IPS-NIHi11 (cell line): ENCODE measurements around the gene POU2AF1.
"Not testable (repeated sequence)": the region's sequence is repeated elsewhere in the genome, so short reads cannot be mapped to it uniquely, and the experiment has no call there.

Experiments
- DNase-seq: peaks from one replicate; pipeline ENCODE4 v3.0.0; 2012; ENCODE audit warnings: mixed read lengths, low spot score

The POU2AF1 gene

GRCh38 chr11:111408789-111409727, 30.0 kb upstream of the POU2AF1 start:
- no peak for DNase-seq

DNA sequence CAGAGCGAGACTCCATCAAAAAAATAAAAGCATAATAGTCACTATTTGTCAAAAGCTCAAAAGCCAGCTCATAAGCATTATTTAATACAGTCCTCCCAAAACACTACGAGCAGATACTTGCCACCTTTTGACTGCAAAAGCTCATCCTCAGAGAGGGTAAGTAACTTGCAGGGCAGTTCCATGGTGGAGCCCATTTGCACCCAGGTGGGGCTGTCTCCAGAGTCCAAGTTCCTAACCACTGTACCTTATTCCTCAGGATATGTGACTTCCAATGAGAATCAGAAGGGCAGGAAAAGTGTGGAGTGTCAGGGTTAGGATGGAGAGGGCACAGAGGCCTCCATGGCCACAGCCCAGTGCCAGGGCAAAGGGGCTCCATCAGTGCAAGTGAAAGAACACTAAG, 28.6 kb upstream of the POU2AF1 start:
- DNase-seq = no peak

GRCh38 chr11:111406589-111406988, 27.5 kb upstream of the POU2AF1 start:
- no peak for DNase-seq

GRCh38 chr11:111406091-111406490, 27.0 kb upstream of the POU2AF1 start:
- no peak for DNase-seq

DNA sequence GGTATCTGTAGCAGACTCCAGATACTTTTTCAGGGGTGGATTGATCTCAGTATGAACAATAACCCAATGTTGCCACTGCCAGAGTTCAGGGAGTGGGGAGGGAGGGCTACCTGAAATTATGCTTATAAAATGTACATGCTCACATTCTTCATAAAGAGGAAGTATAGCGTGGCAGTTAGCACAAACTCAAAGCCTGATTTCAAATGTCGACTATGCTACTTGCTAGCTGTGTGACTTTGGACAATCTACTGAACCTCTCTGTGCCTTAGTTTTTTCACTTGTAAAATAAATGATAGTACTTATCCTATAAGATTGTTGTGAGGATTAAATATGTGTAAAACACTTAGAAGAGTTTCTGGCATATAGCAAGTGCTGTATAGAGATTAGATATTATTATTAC, 26.5 kb upstream of the POU2AF1 start:
- DNase-seq = no peak

DNA sequence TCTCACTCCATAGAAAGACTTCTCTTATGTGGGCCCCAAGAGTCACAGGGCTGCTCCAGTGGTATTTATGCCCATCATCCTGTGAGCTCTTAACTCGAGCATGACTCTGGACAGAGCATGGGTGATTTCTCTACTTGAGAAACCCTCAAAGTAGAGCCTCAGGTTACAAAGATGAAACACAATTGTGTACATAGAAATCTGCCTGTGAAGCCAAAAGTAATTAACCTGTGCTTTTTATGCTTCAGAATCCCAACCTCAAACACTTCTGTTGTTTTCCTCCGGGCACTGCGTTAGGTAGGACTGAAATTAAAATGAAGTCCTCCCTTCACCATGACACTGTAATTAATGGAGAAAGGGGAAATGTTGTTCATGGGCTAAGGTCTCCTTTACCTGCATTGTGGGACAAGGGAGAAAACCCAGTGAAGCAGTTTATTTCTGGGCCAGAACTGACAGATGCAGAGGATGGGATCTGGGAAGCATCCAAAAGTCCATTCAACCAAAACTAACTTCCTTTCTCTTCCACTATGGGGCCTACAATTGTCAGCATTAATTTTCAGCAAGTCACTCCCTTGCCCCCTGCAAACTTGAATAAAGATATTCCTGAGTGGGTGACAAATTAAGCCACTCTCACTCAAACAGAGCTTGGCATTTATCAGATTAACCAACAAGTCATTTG, 24.1 kb upstream of the POU2AF1 start:
- no peak for DNase-seq

DNA sequence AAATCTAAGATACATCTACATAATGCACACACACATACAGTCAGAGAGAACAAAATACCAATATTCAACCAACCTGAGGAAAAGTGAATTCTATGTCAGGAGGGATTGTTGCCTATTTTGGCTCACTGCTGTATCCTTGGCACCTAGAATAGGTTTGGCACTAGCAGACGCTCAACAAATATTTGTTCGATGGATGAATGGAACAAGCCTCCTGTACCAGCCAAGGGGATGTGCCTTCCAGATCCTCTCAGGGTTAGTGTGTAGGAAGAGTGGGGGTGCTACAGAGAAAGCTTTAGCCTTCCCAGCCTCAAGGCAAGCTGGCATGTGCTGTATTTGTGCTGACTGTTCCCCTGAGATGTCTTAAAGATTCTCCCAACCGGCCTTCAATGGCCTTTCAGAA, 23.3 kb upstream of the POU2AF1 start:
- no peak for DNase-seq

DNA sequence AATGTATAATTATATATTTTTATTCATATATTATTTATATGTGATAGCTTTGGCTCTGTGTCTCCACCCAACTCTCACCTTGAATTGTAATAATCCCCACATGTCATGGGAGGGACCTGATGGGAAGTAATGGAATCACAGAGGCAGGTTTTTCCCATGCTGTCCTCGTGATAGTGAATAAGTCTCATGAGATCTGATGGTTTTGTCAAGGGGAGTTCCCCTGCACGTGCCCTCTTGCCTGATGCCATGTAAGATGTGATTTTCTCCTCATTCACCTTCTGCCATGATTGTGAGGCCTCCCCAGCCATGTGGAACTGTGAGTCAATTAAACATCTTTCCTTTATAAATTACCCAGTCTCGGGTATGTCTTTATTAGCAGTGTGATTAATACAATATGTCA, 22.9 kb upstream of the POU2AF1 start:
- not testable (repeated sequence) for DNase-seq

DNA sequence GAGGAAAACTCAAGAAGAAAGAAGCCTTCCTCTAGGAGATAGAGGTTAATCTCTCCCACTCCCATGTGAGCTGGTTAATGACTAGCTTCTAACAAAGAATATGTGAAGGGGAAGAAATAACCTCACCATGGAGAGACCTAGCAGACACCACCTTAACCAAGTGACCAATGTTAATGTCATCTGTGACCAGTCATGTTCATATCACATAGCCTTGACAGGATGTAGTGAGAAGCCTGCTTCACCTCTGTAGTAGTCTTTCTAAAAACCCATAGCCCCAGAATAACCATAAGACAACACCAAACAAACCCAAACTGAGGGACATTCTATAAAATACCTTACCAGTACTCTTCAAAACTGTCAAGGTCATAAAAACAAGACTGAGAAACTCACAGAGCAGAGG, 21.5 kb upstream of the POU2AF1 start:
- DNase-seq = no peak

- no peak for DNase-seq
Observed at GRCh38 chr11:111399187-111400031, 20.3 kb upstream of the POU2AF1 start.

DNA sequence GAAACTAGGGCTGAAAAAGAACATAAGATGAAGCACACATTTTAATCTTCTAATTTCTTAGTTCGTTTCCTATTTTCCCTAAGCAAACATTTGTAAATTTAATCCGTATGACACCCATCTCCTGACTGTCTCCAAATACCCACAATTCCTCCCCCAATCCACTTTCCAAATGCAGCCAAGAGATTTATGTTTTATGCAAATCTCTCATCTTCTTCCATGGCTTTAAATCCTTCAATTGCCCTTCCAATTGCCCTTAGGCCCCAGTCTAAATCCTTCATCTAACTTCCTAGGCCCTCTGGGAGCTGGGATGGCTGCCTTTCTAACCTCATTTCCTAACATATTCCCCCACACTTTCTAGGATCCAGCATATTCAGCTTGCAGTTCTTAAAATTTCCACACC, 18.0 kb upstream of the POU2AF1 start:
- no peak for DNase-seq

DNA sequence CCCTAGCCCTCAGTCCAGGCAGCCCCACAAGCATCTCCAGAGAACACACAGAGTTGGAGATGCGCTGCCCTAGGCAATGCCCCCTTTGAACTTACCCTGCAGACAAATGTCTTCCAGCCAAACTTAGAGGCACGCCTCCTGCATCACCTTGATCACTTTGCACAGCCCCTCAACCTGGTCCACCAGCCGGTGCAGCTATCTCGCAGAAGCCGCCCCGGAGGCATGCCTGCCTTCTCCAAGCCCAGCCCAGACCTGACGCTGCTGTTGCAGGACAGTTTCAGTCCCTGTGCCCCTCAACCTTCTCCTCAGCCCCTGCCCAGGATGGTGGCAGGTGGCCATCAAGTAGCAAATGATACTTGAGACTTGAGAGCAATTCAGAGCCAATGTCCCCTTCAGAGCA, 16.7 kb upstream of the POU2AF1 start:
- no peak for DNase-seq

GRCh38 chr11:111395081-111395480, 16.0 kb upstream of the POU2AF1 start:
- no peak for DNase-seq

- DNase-seq = not testable (repeated sequence)
Observed at GRCh38 chr11:111394147-111394546, 15.1 kb upstream of the POU2AF1 start.

DNA sequence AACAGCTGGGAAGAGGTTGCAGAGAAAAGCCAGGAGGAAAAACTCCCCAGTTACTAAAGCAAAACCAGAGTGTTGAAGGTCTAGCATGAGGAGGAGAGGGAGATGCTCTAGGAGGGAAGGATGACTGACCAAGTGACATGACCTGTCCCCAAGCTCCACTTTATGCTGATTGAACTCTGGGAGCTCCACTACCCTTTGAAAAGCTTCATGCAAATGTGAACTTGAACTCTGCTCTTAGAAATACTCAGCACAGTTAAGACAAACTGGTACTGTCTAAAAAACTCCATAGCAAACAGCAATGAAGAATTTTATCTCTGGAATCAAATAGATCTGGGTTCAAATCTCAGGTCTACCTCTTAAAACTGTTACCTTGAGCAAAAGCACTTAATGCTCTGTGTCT, 14.5 kb upstream of the POU2AF1 start:
- no peak for DNase-seq

- no peak for DNase-seq
Observed at GRCh38 chr11:111393096-111393495, 14.0 kb upstream of the POU2AF1 start.

GRCh38 chr11:111392552-111392951, 13.5 kb upstream of the POU2AF1 start:
- no peak for DNase-seq

DNA sequence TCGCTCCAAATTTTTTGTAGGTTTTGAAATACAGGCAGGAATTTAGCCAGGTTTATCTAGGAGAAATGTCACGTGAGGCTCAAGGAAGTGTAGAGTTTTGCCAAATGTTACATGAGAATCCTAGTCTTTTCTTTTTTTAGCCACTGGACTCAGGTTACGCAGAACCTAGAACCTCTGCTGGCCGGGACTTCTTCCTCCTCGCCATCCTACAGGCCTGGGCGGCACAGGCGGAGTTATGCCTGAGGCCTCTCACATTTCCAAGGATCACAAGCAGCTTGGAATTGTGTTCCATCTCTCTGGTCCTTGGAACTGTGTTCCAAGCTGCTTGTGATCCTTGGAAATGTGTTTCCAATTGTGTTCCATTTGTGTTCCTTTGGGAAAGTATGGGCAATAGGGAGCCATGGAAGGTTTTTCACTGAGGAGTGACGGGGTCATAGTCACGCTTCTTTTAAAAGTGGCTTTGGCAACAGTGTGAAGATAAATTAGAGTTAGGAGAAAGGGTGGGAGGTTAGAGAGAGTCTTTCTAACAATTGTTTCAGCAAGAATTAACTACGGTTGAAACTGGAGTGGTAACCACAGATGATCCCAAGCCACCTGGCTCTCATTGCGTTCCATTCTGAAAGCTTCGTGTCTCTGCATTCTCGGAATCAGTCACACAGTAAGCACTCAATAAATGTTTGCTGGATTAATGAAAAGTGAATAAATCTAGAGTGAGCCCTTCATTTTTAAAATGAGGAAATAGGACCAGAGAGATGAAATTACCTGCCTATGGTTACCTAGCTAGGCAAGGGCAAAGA, 12.5 kb upstream of the POU2AF1 start:
- DNase-seq = no peak

DNA sequence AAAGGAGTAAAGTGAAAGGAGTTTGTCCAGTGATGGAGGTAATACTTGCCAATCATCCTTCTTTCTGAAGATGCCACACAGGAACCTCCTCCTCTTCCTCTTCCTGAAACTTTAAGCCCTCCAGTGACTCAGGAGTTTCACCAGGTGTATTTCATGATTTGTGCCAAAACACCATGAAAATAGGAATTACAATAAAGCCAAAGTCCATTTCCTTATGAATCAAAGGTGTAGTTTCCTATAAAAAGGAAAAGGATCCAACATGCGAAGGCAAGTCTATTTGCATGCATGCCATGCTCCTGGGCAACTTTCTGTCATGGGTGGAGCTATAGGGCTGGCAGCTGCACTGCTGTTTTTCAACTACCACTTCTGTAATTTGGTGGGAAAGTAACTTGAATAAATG, 9.8 kb upstream of the POU2AF1 start:
- DNase-seq = no peak

DNA sequence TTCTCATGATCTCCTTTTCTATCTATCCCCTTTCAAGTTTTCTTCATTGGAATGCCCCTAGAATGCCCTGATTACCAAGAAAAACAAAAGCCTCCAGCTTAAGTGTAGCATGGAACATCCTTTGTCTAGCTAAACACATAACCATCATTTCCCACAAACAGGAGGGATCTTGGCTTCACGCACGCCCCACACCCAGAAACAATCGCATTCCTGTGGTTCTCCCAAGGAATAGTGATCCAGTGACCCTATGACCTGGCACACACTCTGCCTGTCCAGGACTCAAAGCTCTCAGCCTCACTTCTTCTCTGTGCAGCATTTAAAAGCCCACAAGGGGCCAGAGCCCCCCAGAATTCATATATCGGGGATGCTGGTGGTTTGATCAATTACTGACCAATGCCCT, 9.3 kb upstream of the POU2AF1 start:
- no peak for DNase-seq

DNA sequence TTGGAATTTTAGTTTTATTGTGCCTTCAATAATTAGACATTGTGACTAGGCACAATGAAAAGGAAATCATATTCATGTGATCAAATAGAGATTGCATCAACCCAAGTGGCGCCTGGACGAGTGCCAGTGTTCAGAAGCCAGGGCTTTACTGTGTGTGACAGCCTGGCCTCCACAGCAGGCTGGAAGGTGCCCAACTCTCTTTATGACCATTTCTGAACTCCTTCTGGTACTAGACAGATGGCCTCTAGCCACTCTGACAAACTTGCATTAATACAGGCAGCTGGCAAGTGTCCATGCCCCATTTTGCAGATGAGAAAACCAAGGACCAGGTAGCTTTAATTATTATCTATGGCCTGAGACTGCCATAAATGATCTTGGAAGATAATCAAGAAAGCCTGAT, 8.3 kb upstream of the POU2AF1 start:
- no peak for DNase-seq
